Sigmoid colon (tissue), 4 donors: ENCODE measurements around the gene OSBP2.

ENCODE experiments used
- CTCF ChIP-seq, 4 experiments: fragments of 450-650 bp in 3 of 4; fragments of 200-600 bp in 1 of 4; IDR thresholded peaks; one replicate each; pipeline ENCODE4 v1.5.1; 2016 to 2019; ENCODE audit warnings: antibody characterized with exemption in 4 of 4, mild to moderate bottlenecking in 3 of 4, moderate library complexity in 2 of 4
- EP300 ChIP-seq, 4 donors: sonication (generic); formaldehyde crosslinking; IDR thresholded peaks; one replicate each; pipeline ENCODE4 v1.6.1; 2017; ENCODE audit warnings: antibody characterized with exemption in 4 of 4
- POLR2A ChIP-seq, 2 donors: fragments of 450-650 bp; IDR thresholded peaks; one replicate each; pipeline ENCODE4 v1.6.1; 2016; ENCODE audit warnings: antibody characterized with exemption in 2 of 2, mild to moderate bottlenecking in 2 of 2, moderate library complexity in 2 of 2
- POLR2AphosphoS5 ChIP-seq, 4 donors: sonication (generic); formaldehyde crosslinking; IDR thresholded peaks; one replicate each; pipeline ENCODE4 v1.6.1; 2017; ENCODE audit warnings: antibody characterized with exemption in 4 of 4

GRCh38 chr22:30767661-30768060, 73.0 kb downstream of the OSBP2 start:
- TF ChIP-seq POLR2AphosphoS5 (IDR thresholded peaks at IDR 0.05) (no peak), CTCF (IDR thresholded peaks at IDR 0.05) (no peak), EP300 (IDR thresholded peaks at IDR 0.05) (no peak), POLR2A (IDR thresholded peaks at IDR 0.05) (no peak)
